ENCODE measurements around the gene IQGAP2. TPM values are rescaled to one million over a fixed set of nuclear protein-coding genes. Genes with fewer than 3 reads are reported as not detected.

Gene IQGAP2
- total RNA-seq, 1 experiment from 2014 or later = not detected

DNA sequence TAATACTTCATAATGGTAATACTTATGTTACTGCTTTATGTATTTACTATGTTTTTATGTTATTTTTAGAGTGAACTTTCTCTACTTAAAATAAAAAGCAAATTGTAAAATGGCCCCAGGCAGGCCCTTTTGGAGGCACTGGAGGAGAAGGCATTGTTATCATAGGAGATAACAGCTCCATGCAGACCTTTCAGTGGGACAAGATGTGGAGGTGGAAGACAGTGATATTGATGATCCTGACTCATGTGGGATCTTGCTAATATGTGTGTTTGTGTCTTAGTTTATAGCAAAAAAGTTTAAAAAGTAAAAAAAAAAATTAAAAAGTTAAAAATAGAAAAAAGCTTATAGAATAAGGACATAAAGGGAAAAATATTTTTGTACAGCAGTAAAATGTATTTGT, 74.5 kb downstream of the IQGAP2 start:
- no peaks in the 10 kb centered on the region for H3K4me1 ChIP-seq (replicated peaks; ENCODE audit: insufficient read depth)
- H3K4me3 ChIP-seq = no peak overlapping the region
- intact Hi-C loops (cut with micrococcal nuclease; ENCODE audit: unreplicated experiment) = no loop called here
- H3K4me2 ChIP-seq = no peak overlapping the region
- no peaks in the 10 kb centered on the region for H3F3A ChIP-seq (ENCODE audit: insufficient read depth, low read depth)
- no peaks in the 10 kb centered on the region for H3K27me3 ChIP-seq (ENCODE audit: insufficient read depth, low read depth)
- no peaks in the 10 kb centered on the region for H3K79me2 ChIP-seq (ENCODE audit: low read depth)
- H2AFZ ChIP-seq = no peak overlapping the region
- CTCF ChIA-PET = no interaction called here
- POLR2A ChIA-PET (ENCODE audit: unreplicated experiment) = no interaction called here
- no peak for TF ChIP-seq EZH2 (IDR thresholded peaks at IDR 0.05; ENCODE audit: low read depth)
- TF ChIP-seq, protein P1, sequence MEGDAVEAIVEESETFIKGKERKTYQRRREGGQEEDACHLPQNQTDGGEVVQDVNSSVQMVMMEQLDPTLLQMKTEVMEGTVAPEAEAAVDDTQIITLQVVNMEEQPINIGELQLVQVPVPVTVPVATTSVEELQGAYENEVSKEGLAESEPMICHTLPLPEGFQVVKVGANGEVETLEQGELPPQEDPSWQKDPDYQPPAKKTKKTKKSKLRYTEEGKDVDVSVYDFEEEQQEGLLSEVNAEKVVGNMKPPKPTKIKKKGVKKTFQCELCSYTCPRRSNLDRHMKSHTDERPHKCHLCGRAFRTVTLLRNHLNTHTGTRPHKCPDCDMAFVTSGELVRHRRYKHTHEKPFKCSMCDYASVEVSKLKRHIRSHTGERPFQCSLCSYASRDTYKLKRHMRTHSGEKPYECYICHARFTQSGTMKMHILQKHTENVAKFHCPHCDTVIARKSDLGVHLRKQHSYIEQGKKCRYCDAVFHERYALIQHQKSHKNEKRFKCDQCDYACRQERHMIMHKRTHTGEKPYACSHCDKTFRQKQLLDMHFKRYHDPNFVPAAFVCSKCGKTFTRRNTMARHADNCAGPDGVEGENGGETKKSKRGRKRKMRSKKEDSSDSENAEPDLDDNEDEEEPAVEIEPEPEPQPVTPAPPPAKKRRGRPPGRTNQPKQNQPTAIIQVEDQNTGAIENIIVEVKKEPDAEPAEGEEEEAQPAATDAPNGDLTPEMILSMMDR (conservative IDR thresholded peaks at IDR 0.05) = no peak
- no TSS peak for BruUV-seq (replicated peaks)
- H4K20me1 ChIP-seq (ENCODE audit: insufficient read depth) = no peaks in the 10 kb centered on the region
- no peaks in the 10 kb centered on the region for H3K9me2 ChIP-seq (ENCODE audit: insufficient read depth)
- no peaks in the 10 kb centered on the region for H3K9me3 ChIP-seq (ENCODE audit: insufficient read depth, low read depth)
- no peaks in the 10 kb centered on the region for H3K36me3 ChIP-seq (ENCODE audit: low read depth)
- no peak overlapping the region for H3K27ac ChIP-seq
- no peak for DNase-seq

DNA sequence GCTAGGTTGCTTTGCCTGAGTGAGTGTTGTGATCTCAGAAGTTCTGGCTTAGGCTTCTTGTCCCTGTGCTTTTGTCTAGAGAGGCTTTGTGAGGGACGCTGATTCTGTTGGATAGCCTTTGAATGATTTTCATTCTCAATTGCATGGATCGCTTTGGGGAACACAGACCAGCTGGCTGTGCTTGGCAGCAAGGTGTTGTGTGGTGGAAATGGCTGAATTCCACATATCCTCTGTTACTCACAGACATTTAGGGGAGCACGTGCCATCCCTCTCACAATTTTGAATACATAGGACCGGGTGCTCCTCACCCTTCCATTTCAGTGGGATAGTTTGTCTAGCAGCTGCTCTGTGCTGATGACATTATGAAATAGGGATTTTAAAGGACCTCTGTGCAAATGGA, 76.2 kb downstream of the IQGAP2 start:
- Histone ChIP-seq H3F3A (ENCODE audit: insufficient read depth, low read depth) (no peaks in the 10 kb centered on the region), H3K79me2 (ENCODE audit: low read depth) (no peaks in the 10 kb centered on the region), H3K27me3 (ENCODE audit: insufficient read depth, low read depth) (no peaks in the 10 kb centered on the region), H4K20me1 (ENCODE audit: insufficient read depth) (no peaks in the 10 kb centered on the region), H3K4me1 (replicated peaks; ENCODE audit: insufficient read depth) (no peaks in the 10 kb centered on the region), H3K9me3 (ENCODE audit: insufficient read depth, low read depth) (no peaks in the 10 kb centered on the region), H3K27ac (no peak overlapping the region), H3K36me3 (ENCODE audit: low read depth) (no peaks in the 10 kb centered on the region), H3K9me2 (ENCODE audit: insufficient read depth) (no peaks in the 10 kb centered on the region), H3K4me2 (no peak overlapping the region), H3K4me3 (no peak overlapping the region), H2AFZ (no peak overlapping the region)
- TF ChIP-seq, protein P1 (conservative IDR thresholded peaks at IDR 0.05) = no peak
- TF ChIP-seq EZH2 (IDR thresholded peaks at IDR 0.05; ENCODE audit: low read depth) = no peak
- POLR2A ChIA-PET (ENCODE audit: unreplicated experiment) = no interaction called here
- intact Hi-C loops (cut with micrococcal nuclease; ENCODE audit: unreplicated experiment) = no loop called here
- no peak for DNase-seq
- no TSS peak for BruUV-seq (replicated peaks)
- CTCF ChIA-PET = no interaction called here

DNA sequence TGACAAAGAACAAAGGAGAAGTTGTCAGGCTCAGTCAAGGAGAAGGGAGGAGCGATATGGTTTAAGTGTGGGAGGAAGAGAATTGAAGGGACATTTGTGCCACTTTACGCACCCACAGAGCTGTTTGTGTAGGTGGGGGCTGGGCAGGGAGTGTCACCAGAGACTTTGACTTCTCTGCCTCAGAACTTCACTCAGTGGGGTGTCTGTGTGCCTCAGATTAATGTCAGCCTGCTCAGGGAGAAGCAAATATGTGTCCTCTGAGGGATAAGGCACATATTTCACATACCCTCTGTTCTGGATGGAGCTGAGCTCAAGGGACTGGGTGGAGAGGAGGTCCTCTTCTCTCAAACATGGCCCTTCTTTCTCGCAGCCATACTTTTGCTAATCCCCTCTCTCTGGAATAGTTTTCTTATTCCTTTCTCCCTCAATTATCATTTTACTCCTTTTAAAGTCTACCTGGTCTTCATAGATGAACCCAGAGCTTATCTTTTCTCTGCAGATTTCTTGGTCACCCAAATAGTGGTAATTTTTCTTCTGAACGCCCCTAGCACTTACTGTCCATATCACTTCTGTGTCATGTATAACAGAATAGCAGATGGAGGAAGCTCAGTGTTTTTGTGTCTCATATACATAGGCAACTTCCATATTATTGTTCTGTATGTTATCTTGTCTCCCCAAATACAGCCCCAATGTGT, 77.0 kb downstream of the IQGAP2 start:
- H3K79me2 ChIP-seq (ENCODE audit: low read depth) = no peaks in the 10 kb centered on the region
- H3K4me3 ChIP-seq = no peak overlapping the region
- no peaks in the 10 kb centered on the region for H3F3A ChIP-seq (ENCODE audit: insufficient read depth, low read depth)
- H3K27ac ChIP-seq = no peak overlapping the region
- no peaks in the 10 kb centered on the region for H3K9me2 ChIP-seq (ENCODE audit: insufficient read depth)
- no TSS peak for BruUV-seq (replicated peaks)
- CTCF ChIA-PET = no interaction called here
- TF ChIP-seq EZH2 (IDR thresholded peaks at IDR 0.05; ENCODE audit: low read depth) = no peak
- TF ChIP-seq, protein P1 (conservative IDR thresholded peaks at IDR 0.05) = no peak
- H3K27me3 ChIP-seq (ENCODE audit: insufficient read depth, low read depth) = no peaks in the 10 kb centered on the region
- no peak overlapping the region for H3K4me2 ChIP-seq
- intact Hi-C loops (cut with micrococcal nuclease; ENCODE audit: unreplicated experiment) = no loop called here
- no peaks in the 10 kb centered on the region for H3K36me3 ChIP-seq (ENCODE audit: low read depth)
- POLR2A ChIA-PET (ENCODE audit: unreplicated experiment) = no interaction called here
- no peaks in the 10 kb centered on the region for H4K20me1 ChIP-seq (ENCODE audit: insufficient read depth)
- no peak for DNase-seq
- no peak overlapping the region for H2AFZ ChIP-seq
- H3K4me1 ChIP-seq (replicated peaks; ENCODE audit: insufficient read depth) = no peaks in the 10 kb centered on the region
- H3K9me3 ChIP-seq (ENCODE audit: insufficient read depth, low read depth) = no peaks in the 10 kb centered on the region
